ENCODE results near the gene DTNB.

DNA sequence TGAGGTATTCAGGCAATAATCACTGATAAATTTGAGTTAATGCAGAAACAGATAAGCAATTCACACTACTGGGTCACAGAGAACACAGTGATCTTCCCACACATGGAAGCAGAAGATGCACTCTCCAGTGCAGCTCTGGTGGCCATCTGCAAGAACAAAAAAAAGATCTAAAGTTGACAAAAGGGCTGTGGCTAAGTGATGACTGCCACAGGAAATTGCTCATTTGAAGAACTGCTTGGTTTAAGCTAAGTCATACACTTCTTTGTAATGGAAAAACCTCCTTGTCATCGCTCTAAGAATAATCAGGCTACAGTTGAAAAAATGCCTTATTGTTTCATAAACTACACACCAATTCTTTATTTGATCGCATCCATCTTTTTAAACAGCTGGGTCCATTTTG is 115.1 kb downstream of the DTNB start:
- TF ChIP-seq, protein P1, sequence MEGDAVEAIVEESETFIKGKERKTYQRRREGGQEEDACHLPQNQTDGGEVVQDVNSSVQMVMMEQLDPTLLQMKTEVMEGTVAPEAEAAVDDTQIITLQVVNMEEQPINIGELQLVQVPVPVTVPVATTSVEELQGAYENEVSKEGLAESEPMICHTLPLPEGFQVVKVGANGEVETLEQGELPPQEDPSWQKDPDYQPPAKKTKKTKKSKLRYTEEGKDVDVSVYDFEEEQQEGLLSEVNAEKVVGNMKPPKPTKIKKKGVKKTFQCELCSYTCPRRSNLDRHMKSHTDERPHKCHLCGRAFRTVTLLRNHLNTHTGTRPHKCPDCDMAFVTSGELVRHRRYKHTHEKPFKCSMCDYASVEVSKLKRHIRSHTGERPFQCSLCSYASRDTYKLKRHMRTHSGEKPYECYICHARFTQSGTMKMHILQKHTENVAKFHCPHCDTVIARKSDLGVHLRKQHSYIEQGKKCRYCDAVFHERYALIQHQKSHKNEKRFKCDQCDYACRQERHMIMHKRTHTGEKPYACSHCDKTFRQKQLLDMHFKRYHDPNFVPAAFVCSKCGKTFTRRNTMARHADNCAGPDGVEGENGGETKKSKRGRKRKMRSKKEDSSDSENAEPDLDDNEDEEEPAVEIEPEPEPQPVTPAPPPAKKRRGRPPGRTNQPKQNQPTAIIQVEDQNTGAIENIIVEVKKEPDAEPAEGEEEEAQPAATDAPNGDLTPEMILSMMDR (conservative IDR thresholded peaks at IDR 0.05 in 1 of 2, IDR thresholded peaks at IDR 0.05 in 1 of 2; ENCODE audit: low read depth in 1 of 2, low read length in 2 of 2): no peak
- TF ChIP-seq EZH2 (IDR thresholded peaks at IDR 0.05; ENCODE audit: low read length, missing control alignments): no peak

All from fibroblast of lung (primary cell).